GM12891 (cell line): ENCODE measurements around the gene ADAM11.

Experiments
- POLR2A ChIP-seq: IDR thresholded peaks from 2 replicates; pipeline ENCODE4 v1.6.1; 2011; ENCODE audit warnings: low read depth, low read length, control low read depth
- POLR2AphosphoS5 ChIP-seq: IDR thresholded peaks from 2 replicates; pipeline ENCODE4 v1.6.1; 2011; ENCODE audit warnings: low read depth, low read length, control low read depth
- SPI1 ChIP-seq: IDR thresholded peaks from 2 replicates; pipeline ENCODE4 v1.6.1; 2011; ENCODE audit warnings: low read depth, low read length, control low read depth
- TAF1 ChIP-seq: IDR thresholded peaks from 2 replicates; pipeline ENCODE4 v1.6.1; 2011; ENCODE audit warnings: low read depth, low read length, control low read depth

DNA sequence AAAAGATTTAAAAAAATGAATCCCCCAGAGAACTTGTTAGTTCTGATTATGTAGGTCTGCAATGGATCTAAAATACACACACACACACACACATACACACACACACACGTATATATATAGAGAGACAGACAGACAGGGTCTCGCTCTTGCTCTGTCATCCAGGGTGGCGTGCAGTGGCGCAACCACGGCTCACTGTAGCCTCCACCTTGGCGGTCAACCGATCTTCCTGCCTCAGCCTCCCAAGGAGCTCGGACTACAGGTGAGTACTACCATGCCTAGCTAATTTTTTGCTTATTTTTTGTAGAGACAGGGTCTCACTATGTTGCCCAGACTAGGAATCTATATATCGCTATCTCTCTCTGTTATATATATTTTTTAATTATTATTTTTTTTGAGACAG, 37.9 kb downstream of the ADAM11 start:
- TF ChIP-seq POLR2AphosphoS5 (no peak), POLR2A (no peak), TAF1 (no peak), SPI1 (no peak)
